ENCODE results near the gene NAA16. TPM values are rescaled to one million over a fixed set of nuclear protein-coding genes. Genes with fewer than 3 reads are reported as not detected.
"Not testable (repeated sequence)": the region's sequence is repeated elsewhere in the genome, so short reads cannot be mapped to it uniquely, and the experiment has no call there.

Gene NAA16
- total RNA-seq, 1 experiment from 2014 or later, result 8.2 TPM

- no peak for DNase-seq (ENCODE audit: low read depth)
These were observed 94.3 kb downstream of the NAA16 start for GRCh38 chr13:41405367-41405766.

GRCh38 chr13:41407380-41407779, 96.3 kb downstream of the NAA16 start:
- no peak for DNase-seq (ENCODE audit: low read depth)

- DNase-seq (ENCODE audit: low read depth), result no peak
These were observed 97.1 kb downstream of the NAA16 start for GRCh38 chr13:41408121-41408520.

- DNase-seq (ENCODE audit: low read depth), result no peak
These were observed 97.7 kb downstream of the NAA16 start for GRCh38 chr13:41408746-41409145.

GRCh38 chr13:41409611-41410010, 98.5 kb downstream of the NAA16 start:
- no peak for DNase-seq (ENCODE audit: low read depth)

- DNase-seq (ENCODE audit: low read depth), result no peak
These were observed 100.0 kb downstream of the NAA16 start for GRCh38 chr13:41411060-41411459.

GRCh38 chr13:41411522-41411921, 100.5 kb downstream of the NAA16 start:
- DNase-seq (ENCODE audit: low read depth), result peak; percentile 38

- DNase-seq (ENCODE audit: low read depth), result no peak
These were observed 102.8 kb downstream of the NAA16 start for GRCh38 chr13:41413872-41414271.

- DNase-seq (ENCODE audit: low read depth), result no peak
These were observed 105.2 kb downstream of the NAA16 start for GRCh38 chr13:41416276-41416675.

- DNase-seq (ENCODE audit: low read depth), result peak; percentile 62
These were observed 107.0 kb downstream of the NAA16 start for GRCh38 chr13:41418027-41418426.

- DNase-seq (ENCODE audit: low read depth), result no peak
These were observed 107.7 kb downstream of the NAA16 start for GRCh38 chr13:41418731-41419130.

GRCh38 chr13:41419206-41419605, 108.1 kb downstream of the NAA16 start:
- DNase-seq (ENCODE audit: low read depth), result no peak

GRCh38 chr13:41420146-41420545, 109.1 kb downstream of the NAA16 start:
- no peak for DNase-seq (ENCODE audit: low read depth)

GRCh38 chr13:41421330-41421729, 110.3 kb downstream of the NAA16 start:
- not testable (repeated sequence) for DNase-seq (ENCODE audit: low read depth)

GRCh38 chr13:41421983-41422382, 110.9 kb downstream of the NAA16 start:
- not testable (repeated sequence) for DNase-seq (ENCODE audit: low read depth)

- not testable (repeated sequence) for DNase-seq (ENCODE audit: low read depth)
These were observed 112.2 kb downstream of the NAA16 start for GRCh38 chr13:41423259-41423658.

- not testable (repeated sequence) for DNase-seq (ENCODE audit: low read depth)
These were observed 113.6 kb downstream of the NAA16 start for GRCh38 chr13:41424675-41425074.

- no peak for DNase-seq (ENCODE audit: low read depth)
These were observed 115.0 kb downstream of the NAA16 start for GRCh38 chr13:41426047-41426446.

Small RNA genes within 50 kb of the gene (small RNA-seq; reads per million reads assigned to genes)
- not detected for gene RNU6-57P

Other genes starting within 250 kb of the NAA16 start
- gene WBP4, start 249.8 kb upstream of the NAA16 start, total RNA-seq (2014; rRNA removed; shearing (Covaris generic)), result 10.5 and 11.4 TPM in 2 replicates
- gene KBTBD6, start 178.5 kb upstream of the NAA16 start, total RNA-seq (2014; rRNA removed; shearing (Covaris generic)), result 10.6 and 12.2 TPM in 2 replicates
- 4.1 and 4.3 TPM in 2 replicates for gene KBTBD7, start 116.7 kb upstream of the NAA16 start, total RNA-seq (2014; rRNA removed; shearing (Covaris generic))
- 9.2 and 13.7 TPM in 2 replicates for gene MTRF1, start 47.7 kb upstream of the NAA16 start, total RNA-seq (2014; rRNA removed; shearing (Covaris generic))
- 0.10 and 0.42 TPM in 2 replicates for gene RGCC, start 146.3 kb downstream of the NAA16 start, total RNA-seq (2014; rRNA removed; shearing (Covaris generic))